GM23248 (cell line): ENCODE measurements around the gene MFAP4.

Experiments
- EZH2 ChIP-seq: fragments of 200-600 bp; sonication (generic); IDR thresholded peaks from 2 replicates; pipeline ENCODE4 v1.6.1; 2018; ENCODE audit warnings: antibody characterized with exemption, mild to moderate bottlenecking; ENCODE audit not compliant: insufficient read depth, poor library complexity, severe bottlenecking
- EZH2phosphoT487 ChIP-seq: fragments of 200-600 bp; sonication (generic); IDR thresholded peaks from 2 replicates; pipeline ENCODE4 v1.6.1; 2018; ENCODE audit warnings: antibody characterized with exemption, moderate library complexity, mild to moderate bottlenecking, low read depth; ENCODE audit not compliant: insufficient read depth

DNA sequence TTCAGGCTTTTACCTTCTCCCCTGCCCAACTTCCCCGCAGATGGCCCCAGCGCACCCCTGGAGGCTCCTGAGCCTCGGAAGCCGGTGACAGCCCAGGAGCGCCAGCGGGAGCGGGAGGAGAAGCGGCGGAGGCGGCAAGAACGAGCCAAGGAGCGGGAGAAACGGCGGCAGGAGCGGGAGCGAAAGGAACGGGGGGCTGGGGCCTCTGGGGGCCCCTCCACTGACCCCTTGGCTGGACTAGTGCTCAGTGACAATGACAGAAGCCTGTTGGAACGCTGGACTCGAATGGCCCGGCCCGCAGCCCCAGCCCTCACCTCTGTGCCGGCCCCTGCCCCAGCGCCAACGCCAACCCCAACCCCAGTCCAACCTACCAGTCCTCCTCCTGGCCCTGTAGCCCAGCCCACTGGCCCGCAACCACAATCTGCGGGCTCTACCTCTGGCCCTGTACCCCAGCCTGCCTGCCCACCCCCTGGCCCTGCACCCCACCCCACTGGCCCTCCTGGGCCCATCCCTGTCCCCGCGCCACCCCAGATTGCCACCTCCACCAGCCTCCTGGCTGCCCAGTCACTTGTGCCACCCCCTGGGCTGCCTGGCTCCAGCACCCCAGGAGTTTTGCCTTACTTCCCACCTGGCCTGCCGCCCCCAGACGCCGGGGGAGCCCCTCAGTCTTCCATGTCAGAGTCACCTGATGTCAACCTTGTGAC lies 5.1 kb downstream of the MFAP4 start:
- no peak for TF ChIP-seq EZH2phosphoT487
- TF ChIP-seq EZH2, result no peak
